Lung (tissue), 12 donors: ENCODE measurements around the gene VIPR1. TPM values are rescaled to one million over a fixed set of nuclear protein-coding genes. Genes with fewer than 3 reads are reported as not detected.
"Not testable (repeated sequence)": the region's sequence is repeated elsewhere in the genome, so short reads cannot be mapped to it uniquely, and the experiment has no call there.

Experiments used
- ATAC-seq: fragments of 200-7000 bp; cut with Tn5 transposase; one replicate; pipeline ENCODE4 v1.9.1; 2020; ENCODE audit warnings: moderate number of reproducible peaks; ENCODE audit not compliant: insufficient read depth, low FRiP score
- DNase-seq, 3 donors: peaks; one replicate each; pipeline ENCODE4 v3.0.0-alpha.2; 2013 to 2017
- H3K27ac ChIP-seq, 2 donors: one replicate each; pipeline ENCODE4 v1.5.1; 2013; ENCODE audit warnings: mild to moderate bottlenecking in 2 of 2, moderate library complexity in 2 of 2, control low read depth in 1 of 2, inconsistent platforms in 1 of 2, low read depth in 1 of 2, low read length in 1 of 2
- H3K27me3 ChIP-seq, 3 donors: one replicate each; pipeline ENCODE4 v1.5.1; 2013; ENCODE audit warnings: low read length in 2 of 3; ENCODE audit not compliant: control insufficient read depth in 3 of 3, insufficient read depth in 3 of 3
- H3K36me3 ChIP-seq, 4 donors: one replicate each; pipeline ENCODE4 v1.5.1; 2013; ENCODE audit warnings: low read length in 4 of 4, mild to moderate bottlenecking in 1 of 4, moderate library complexity in 1 of 4; ENCODE audit not compliant: control insufficient read depth in 4 of 4, insufficient read depth in 4 of 4
- H3K4me1 ChIP-seq, 5 donors: one replicate each; pipeline ENCODE4 v1.5.1; 2013; ENCODE audit warnings: low read length in 5 of 5, mild to moderate bottlenecking in 2 of 5, moderate library complexity in 1 of 5; ENCODE audit not compliant: control insufficient read depth in 5 of 5, insufficient read depth in 5 of 5
- H3K4me3 ChIP-seq: one replicate; pipeline ENCODE4 v1.5.1; 2013; ENCODE audit warnings: mild to moderate bottlenecking, control low read depth, moderate library complexity
- H3K9ac ChIP-seq, 2 donors: one replicate each; pipeline ENCODE4 v1.5.1; 2013; ENCODE audit warnings: low read length in 2 of 2, control low read depth in 1 of 2; ENCODE audit not compliant: insufficient read depth in 1 of 2
- H3K9me3 ChIP-seq, 4 donors: one replicate each; pipeline ENCODE4 v1.5.1; 2013; ENCODE audit warnings: low read length in 3 of 4, mild to moderate bottlenecking in 1 of 4, moderate library complexity in 1 of 4; ENCODE audit not compliant: control insufficient read depth in 4 of 4, insufficient read depth in 3 of 4
- CTCF ChIP-seq: IDR thresholded peaks from 2 replicates; pipeline ENCODE4 v1.5.1; 2012; ENCODE audit warnings: mild to moderate bottlenecking; ENCODE audit errors: control extremely low read depth, extremely low read depth
- WGBS, 2 donors: extraction: QIAGEN DNeasy Blood & Tissue Kit; methylation state at CpG; one replicate each; pipeline ENCODE4 v1.1.7; 2013; 5-methylcytosine and 5-hydroxymethylcytosine counted together
- polyA plus RNA-seq, 2 donors: library from polyadenylated mRNA; stranded (reverse); fragments of 200-250 nt; gene quantifications; one replicate each; pipeline ENCODE4 v1.2.1, GENCODE V29; 2013
- total RNA-seq, 2 donors: library from RNA; depleted of rRNA in 1 of 2; stranded (reverse); fragments of >200 nt in 1 of 2; gene quantifications; one replicate each; pipeline ENCODE4 v1.2.1, GENCODE V29; 2014 to 2021
- donor health status: control.
- donor health status: control.
- donor health status: Bipolar disorder and iron deficiency.
- donor health status: healthy.
- donor health status: DM: yes; HTN: yes; CAD: no.

Gene VIPR1
- total and polyA plus RNA-seq, 4 donors, result 24.8 to 89.8 (median 65.0) TPM

DNA sequence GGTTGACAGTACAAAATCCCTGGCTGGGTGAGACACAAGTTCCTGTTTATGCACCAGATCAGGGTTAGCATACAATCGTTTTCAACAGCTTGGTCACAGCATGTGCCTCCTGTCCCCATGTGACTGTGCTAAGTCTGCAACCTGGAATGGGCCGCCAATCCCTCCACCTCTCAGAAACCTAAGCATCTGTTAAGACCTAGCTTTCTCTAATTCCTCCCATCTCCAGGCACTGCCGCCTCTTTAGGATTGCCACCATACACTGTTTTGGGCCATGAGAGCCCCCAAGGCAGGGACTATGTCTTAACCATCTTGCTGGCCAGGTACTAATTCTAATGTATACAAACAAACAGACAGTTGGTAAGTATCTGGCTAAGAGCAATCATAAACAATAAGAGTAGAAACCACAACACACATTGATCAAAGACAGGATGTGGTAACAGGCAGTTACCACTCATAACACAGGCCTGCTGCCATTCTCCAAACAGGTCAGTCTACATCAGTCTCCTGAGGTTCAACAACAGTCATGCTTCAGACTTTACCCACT lies 53.7 kb downstream of the VIPR1 start:
- no peak overlapping the region for H3K9ac ChIP-seq
- DNase-seq (peak in 1 of 3 donors; percentile 29), ATAC-seq (no peak)
- no peak overlapping the region for H3K4me3 ChIP-seq
- H3K27ac ChIP-seq, result peak overlapping the region in 1 of 2 donors; percentile 24
- no peaks in the 10 kb centered on the region for H3K4me1 ChIP-seq
- H3K36me3 ChIP-seq, result peaks cover 30 to 52% (median 43%) of the 10 kb centered on the region in 4 donors
- 60 to 69% methylated on average over 3 of the region's 3 CpGs for WGBS, 2 donors
- no peaks in the 10 kb centered on the region for H3K9me3 ChIP-seq
- TF ChIP-seq CTCF, result no peak
- H3K27me3 ChIP-seq, result no peaks in the 10 kb centered on the region

DNA sequence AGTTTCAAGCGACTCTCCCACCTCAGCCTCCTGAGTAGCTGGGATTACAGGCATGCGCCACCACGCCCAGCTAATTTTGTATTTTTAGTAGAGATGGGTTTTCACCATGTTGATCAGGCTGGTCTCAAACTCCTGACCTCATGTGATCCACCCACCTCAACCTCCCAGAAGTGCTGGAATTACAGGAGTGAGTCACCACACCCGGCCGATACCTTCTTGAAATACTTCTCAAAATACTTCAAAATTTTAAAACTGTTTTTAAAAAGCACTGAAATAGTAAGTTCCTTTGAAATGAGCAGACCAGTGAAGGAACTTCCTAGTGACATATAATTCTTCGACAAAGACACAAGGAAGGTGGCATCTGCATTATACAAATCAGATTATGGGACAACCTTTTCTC lies 54.4 kb downstream of the VIPR1 start:
- not testable (repeated sequence) for H3K27me3 ChIP-seq, H3K9me3 ChIP-seq, ATAC-seq, H3K4me3 ChIP-seq, DNase-seq, H3K9ac ChIP-seq, H3K4me1 ChIP-seq
- 84 to 95% methylated on average over 6 of the region's 6 CpGs for WGBS, 2 donors
- Histone ChIP-seq H3K36me3 (peaks cover 30 to 54% (median 43%) of the 10 kb centered on the region in 4 donors), H3K27ac (peak overlapping the region in 1 of 2 donors; percentile 24)

DNA sequence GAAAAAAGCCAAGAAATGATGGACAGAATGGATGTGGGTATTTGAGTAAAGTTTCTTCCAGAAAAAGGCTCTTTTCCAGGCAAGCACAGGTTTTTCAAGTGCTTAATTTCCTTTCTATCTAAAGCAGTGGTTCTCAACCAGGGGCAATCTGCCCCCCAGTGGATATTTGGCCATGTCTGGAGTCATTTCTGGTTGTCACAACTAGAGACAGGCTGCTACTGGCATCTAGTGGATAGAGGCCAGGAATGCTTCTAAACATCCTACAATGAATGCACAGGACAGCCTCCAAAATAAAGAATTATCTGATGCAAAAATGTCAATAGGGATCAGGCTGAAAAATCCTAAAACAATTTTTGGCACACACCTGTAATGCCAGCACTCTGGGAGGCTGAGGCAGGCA lies 55.4 kb downstream of the VIPR1 start:
- DNase-seq (no peak), ATAC-seq (no peak)
- no peaks in the 10 kb centered on the region for H3K9me3 ChIP-seq
- H3K4me1 ChIP-seq, result no peaks in the 10 kb centered on the region
- H3K36me3 ChIP-seq, result peaks cover 30 to 52% (median 42%) of the 10 kb centered on the region in 4 donors
- TF ChIP-seq CTCF, result peak; percentile 54
- no peak overlapping the region for H3K9ac ChIP-seq
- H3K27ac ChIP-seq, result no peak overlapping the region
- H3K27me3 ChIP-seq, result no peaks in the 10 kb centered on the region
- no peak overlapping the region for H3K4me3 ChIP-seq

GRCh38 chr3:42562047-42562907 lies 59.8 kb downstream of the VIPR1 start:
- H3K36me3 ChIP-seq, result peaks cover 8 to 35% (median 32%) of the 10 kb centered on the region in 4 donors
- H3K9me3 ChIP-seq, result no peaks in the 10 kb centered on the region
- TF ChIP-seq CTCF, result no peak
- DNase-seq, result no peak
- H3K27me3 ChIP-seq, result no peaks in the 10 kb centered on the region
- peaks cover 0 to 2% (median 0%) of the 10 kb centered on the region in 5 donors for H3K4me1 ChIP-seq
- H3K4me3 ChIP-seq, result no peak overlapping the region
- ATAC-seq, result no peak
- WGBS, 2 donors, result 72 to 82% methylated on average over 3 of the region's 3 CpGs
- no peak overlapping the region for H3K9ac ChIP-seq
- no peak overlapping the region for H3K27ac ChIP-seq
